Measurements from ENCODE around the gene APOBEC3B.
"Not testable (repeated sequence)": the region's sequence is repeated elsewhere in the genome, so short reads cannot be mapped to it uniquely, and the experiment has no call there.

The APOBEC3B gene

DNA sequence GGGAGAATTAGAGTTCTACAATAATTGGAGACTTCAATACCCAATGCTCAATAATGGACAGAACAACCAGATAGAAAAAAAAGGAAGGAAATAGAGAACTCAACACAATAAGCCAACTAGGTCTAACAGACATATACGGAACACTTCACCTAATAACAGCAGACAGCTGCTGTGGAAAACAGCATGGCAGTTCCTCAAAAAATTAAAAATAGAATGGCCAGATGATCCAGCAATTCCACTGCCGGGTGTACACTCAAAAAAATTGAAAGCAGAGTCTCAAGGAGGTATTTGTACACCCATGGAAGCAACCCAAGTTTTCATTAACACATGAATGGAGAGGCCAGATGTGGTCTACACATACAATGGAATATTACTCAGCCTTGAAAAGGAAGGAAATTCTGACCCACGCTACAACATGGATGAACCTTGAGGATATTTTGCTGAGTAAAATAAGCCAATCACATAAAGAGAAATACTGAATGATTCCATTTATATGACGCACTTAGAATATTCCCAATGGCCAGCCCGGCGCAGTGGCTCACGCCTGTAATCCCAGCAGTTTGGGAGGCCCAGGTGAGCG lies 26.2 kb downstream of the APOBEC3B start:
- DNase-seq = not testable (repeated sequence)

DNA sequence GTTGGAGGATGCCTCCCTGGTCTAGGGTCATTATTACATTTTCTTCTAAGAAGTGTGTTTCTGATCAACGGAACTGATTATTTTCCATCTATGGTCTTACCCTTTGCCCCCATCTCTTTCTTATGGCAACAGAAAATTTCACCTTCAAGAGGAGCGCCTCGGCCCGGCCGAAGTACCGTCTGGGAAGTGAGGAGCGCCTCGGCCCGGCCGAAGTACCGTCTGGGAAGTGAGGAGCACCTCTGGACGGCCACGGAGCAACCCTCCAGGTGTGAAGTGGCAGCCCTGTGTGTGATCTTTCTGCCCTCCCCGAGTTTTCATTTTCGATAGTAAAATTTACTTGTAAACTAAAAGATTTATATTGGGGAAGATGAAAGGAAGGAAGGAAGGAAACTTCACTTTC lies 28.8 kb downstream of the APOBEC3B start:
- no peak for DNase-seq

DNA sequence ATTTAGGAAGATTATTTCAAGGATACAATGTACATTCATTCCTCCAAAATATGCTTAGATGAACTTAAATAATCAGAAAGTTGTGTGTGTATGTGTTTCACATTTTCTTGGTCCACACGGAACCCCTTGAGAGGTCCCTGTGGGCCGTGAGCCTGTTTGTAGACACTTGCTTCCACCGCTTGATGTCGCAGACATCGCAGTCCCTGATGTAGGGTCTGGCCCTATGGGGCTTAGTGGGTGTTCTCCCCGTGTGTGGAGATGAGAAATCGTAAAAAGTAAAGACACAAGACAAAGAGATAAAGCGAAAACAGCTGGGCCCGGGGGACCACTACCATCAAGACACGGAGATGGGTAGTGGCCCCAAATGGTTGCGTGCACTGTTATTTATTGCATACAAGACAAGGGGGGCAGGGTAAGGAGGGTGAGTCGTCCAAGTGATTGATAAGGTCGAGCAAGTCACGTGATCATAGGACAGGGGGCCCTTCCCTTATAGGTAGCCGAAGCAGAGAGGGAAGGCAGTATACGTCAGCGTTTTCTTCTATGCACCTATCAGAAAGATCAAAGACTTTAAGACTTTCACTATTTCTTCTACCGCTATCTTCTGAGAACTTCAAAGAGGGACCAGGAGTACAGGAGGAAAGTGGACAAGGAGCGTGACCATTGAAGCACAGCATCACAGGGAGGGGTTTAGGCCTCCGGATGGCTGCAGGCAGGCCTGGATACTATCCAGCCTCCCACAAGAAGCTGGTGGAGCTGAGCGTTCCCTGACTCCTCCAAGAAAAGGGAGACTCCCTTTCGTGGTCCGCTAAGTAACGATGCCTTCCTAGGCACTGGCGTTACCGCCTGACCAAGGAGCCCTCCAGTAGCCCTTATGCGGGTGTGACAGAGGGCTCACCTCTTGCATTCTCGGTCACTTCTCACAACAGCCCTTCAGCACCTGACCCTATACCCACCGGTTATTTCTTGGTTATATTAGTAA lies 30.7 kb downstream of the APOBEC3B start:
- no peak for DNase-seq

DNA sequence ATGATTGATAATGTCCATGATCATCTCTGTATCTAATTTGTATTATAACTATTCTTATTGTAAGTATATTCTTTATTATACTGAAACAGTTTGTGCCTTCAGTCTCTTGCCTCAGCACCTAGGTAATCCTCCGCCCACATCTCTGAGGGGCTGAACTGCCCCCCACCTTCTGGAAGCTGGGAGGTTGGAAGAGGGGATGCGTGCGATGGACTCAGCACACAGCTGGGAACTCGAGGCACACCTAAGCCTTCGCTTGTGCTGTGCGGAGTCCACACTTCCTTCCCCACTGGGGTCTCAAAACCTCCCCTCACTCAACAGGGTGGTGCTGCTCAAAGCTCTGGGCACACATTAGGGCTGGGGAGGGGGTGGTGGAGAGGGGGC lies 31.4 kb downstream of the APOBEC3B start:
- DNase-seq = not testable (repeated sequence)

DNA sequence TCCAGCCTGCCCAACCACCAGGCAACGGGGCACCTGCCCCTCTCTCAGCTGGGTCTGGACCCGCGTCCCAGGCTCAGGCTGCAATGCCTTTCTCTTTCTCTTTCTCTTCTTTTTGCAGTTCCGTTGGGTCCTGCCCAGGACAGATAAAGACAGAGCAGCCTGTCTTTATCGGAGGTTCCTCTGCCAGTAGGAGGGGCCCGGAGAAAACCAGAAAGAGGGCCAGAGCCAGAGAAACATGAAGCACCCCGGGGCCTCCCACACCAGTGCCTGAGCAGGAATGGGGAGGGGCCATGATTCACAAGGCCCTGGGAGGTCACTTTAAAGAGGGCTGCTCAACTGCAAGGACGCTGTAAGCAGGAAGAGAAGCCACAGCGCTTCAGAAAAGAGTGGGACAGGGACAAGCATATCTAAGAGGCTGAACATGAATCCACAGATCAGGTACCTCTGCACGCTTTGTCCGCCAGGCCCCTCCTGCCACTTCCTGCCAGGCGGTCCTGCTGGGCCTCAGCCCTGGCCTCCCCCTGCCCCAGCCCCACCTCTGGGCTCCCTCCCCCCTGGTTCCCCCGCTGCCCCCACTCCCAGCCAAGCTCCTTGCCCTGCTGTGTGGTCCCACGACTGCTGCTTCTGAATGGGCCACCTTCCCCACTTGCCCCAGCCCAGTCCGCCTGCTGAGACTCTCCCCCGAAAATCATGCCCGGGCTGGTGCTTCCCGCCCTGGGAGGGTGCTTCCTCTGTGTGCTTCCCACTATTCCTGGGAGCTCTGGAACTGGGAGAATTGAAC lies 32.0 kb downstream of the APOBEC3B start, which contains the start of gene APOBEC3C:
TSS of gene APOBEC3C (plus strand) at position 316 of the 781 bp plus-strand sequence. CDS start at position 422, 106 bp downstream.
- peak; percentile 36 for DNase-seq

DNA sequence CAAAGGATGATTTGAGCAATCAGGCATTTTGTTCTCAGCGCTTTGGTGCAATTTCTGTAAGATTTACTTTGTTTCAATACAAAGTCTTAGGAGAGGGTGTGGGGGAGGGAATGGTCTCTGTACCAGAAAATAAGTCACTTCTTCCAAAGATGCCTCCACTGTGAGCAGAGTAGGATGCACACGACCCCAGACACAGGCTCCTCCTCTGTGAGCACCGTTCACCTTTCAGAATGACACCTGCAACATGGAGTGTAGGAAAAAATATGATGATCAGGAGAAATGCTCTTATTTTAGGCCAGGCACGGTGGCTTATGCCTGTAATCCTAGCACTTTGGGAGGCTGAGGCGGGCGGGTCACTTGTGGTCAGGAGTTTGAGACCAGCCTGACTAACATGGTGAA lies 32.6 kb downstream of the APOBEC3B start:
- DNase-seq = not testable (repeated sequence)

DNA sequence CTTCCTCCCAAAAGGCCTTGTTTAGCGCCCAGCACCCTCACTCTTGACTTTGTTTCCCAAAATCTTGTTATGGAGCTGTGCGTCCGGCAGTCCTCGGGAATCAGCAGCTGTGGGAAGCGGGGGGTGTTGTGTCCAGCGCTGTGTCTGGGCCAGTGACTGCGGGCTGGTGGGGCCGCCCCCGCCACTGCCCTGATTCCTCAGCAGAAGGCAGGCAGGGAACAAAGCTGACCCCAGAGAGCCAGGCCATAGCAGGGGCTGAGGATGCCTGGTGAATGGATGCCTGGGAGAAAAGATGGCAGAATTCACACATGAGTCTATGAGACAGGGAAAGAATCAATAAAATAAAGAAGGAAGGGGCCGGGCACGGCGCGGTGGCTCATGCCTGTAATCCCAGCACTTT lies 34.4 kb downstream of the APOBEC3B start:
- no peak for DNase-seq

DNA sequence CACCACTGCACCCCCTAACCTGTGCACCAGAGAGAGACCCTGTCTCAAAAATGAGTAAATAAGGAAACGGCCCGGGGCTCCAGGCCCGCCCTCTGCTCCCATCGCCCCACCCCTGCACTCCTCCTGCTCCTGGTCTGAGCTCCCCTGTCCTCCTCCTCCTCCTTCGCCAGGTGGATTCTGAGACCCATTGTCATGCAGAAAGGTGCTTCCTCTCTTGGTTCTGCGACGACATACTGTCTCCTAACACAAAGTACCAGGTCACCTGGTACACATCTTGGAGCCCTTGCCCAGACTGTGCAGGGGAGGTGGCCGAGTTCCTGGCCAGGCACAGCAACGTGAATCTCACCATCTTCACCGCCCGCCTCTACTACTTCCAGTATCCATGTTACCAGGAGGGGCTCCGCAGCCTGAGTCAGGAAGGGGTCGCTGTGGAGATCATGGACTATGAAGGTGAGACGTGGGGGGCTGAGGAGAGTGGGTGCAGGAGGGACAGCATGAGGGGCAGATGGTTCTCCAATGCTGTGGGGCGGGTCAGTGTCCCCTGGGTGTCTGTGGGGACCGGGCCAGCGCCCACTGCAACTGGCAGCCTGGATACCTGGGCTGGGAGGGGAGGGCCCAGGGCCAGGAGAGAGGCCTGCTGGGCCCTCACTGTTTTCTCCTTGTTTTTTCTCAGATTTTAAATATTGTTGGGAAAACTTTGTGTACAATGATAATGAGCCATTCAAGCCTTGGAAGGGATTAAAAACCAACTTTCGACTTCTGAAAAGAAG lies 35.6 kb downstream of the APOBEC3B start:
- DNase-seq = no peak

DNA sequence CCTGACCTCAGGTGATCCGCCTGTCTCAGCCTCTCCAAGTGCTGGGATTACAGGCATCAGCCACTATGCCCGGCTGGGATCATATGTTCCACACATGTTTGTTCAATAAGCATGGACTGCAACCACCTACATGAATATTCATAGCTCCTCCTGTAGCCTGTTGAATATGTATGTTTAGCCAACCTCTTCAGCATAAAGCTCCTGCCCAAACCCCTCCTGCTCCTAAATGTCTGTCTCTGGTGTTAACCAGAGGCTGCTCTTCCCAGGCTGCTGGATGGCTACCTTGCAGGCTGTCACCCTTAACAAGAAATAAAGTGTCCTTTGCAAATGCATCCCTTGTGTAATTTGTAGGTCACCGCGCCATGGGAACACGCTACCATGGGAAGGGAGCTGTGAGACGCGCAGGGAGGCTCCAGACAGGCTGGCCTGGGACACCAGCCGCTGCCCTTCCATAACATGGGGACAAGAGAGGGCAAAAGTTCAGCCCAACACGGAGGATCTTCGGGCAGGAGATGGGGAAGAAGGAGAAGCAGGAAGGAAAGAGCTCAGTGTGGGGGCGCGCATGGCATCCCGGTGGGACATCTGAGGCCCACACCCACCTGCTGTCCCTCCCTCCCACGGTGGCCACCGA lies 38.0 kb downstream of the APOBEC3B start:
- not testable (repeated sequence) for DNase-seq

DNA sequence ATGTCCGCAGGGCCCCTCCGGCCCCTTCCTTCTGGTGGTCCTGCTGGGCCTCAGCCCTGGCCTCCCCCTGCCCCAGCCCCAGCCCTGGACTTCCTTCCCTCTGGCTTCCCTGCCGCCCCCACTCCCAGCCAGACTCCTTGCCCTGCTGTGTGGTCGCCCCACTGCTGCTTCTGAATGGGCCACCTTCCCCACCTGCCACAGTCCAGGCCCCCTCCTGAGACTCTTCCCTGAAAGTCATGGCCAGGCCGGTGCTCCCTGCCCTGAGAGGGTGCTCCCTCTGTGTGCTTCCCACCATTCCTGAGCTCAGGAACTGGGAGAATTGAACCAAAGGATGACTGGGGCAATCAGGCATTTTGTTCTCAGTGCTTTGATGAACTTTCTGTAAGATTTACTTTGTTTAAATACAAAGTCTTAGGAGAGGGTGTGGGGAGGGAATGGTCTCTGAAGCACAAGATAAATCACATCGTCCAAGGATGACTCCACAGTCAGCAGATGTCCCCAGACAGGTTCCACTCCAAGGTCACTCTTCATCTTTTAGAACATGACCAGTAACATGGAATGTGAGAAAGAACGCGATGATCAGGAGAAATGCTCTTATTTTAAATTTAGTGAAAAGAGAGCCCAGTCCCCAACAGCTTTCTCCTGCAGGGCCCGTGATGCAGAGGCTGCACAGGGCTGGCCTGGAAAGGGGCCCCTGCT lies 39.6 kb downstream of the APOBEC3B start:
- DNase-seq = no peak

DNA sequence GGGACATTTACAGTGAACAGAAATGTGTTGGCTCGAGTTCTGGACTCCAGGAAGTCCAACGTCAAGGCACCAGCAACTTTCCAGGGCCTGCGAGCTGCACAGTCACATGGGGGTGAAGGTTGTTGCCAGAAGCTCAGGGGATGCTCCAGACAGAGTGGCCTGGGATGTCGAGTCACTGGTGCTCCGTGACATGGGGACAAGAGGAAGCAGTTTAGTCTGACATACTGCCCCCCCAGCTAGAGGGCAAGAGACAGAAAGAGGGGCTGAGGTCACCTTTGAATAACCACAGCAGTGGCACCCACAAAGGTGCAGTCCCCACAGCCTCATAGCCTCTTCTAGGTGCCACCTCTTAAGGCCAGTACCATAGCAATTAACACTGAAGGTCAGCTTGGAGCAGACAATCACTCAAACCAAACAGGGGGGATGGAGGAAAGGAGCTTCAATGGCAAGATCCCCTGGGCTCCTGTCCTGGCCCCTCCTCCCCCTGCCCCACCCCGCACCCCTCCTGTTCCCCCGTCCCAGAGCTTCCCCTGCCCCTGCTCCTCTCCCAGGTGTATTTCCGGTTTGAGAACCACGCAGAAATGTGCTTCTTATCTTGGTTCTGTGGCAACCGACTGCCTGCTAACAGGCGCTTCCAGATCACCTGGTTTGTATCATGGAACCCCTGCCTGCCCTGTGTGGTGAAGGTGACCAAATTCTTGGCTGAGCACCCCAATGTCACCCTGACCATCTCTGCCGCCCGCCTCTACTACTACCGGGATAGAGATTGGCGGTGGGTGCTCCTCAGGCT lies 42.6 kb downstream of the APOBEC3B start:
- no peak for DNase-seq

DNA sequence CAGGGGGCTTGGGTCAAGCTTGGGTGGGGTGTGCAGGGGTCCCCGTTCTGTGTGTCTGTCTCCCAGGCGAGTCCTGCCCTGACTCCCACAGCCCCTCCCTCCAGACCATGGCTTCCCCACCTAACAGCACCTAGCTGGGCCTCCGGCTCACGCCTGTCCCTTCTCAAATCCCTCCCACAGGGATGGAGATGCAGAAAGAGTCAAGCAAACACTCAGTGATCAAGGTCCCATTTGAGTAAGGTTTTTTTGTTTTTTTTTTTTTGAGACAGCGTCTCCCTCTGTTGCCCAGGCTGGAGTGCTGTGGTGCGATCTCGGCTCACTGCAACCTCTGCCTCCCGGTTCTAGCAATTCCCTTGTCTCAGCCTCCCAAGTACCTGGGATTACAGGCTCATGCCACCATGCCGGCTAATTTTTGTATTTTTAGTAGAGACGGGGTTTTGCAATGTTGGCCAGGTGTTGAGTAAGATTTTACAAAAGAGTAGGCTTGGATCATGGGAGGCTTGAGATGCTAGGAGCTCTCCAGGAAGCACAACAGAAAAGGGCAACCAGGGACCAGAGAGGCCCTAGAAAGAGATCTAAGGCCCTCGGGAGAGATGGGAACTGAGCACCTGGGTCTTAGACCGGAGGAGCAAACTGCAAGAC lies 44.5 kb downstream of the APOBEC3B start:
- DNase-seq = no peak

DNA sequence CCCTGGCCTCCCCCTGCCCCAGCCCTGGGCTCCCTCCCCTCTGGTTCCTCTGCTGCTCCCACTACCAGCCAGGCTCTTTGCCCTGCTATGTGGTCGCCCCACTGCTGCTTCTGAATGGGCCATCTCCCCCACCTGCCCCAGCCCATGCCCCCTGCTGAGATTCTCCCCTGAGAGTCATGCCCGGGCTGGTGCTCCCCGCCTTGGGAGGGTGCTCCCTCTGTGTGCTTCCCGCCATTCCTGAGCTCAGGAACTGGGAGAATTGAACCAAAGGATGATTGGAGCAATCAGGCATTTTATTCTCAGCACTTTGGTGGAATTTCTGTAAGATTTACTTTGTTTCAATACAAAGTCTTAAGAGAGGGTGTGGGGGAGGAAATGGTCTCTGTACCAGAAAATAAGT lies 45.6 kb downstream of the APOBEC3B start:
- no peak for DNase-seq

DNA sequence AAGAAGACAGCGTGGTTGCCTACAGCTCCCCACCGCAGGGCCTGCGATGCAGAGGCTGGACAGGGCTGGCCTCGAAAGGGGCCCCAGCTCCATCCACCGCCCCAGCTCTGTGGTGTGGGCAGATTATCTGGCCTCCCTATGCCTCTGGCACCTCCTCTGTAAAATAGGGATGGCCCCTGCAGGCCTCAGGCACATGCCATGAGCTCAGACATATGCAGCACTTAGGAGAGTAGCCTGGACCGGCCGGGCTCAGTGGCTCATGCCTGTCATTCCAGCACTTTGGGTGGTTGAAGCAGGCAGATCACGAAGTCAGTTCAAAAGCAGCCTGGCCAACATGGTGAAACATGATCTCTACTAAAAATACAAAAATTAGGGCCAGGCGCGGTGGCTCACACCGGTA lies 46.1 kb downstream of the APOBEC3B start:
- no peak for DNase-seq

DNA sequence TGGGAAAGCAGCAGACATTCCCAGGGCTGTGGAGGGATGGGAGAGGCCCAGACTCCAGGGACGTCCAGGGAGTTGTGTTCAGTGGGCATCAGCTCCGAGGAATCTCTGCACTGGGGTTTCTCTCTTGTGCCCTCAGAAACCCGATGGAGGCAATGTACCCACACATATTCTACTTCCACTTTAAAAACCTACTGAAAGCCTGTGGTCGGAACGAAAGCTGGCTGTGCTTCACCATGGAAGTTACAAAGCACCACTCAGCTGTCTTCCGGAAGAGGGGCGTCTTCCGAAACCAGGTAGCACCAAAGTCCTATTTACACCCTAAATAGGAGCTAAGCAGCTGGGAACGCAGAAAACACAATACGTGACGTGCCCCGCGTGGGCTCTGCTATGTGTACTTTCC lies 47.1 kb downstream of the APOBEC3B start:
- DNase-seq = no peak

DNA sequence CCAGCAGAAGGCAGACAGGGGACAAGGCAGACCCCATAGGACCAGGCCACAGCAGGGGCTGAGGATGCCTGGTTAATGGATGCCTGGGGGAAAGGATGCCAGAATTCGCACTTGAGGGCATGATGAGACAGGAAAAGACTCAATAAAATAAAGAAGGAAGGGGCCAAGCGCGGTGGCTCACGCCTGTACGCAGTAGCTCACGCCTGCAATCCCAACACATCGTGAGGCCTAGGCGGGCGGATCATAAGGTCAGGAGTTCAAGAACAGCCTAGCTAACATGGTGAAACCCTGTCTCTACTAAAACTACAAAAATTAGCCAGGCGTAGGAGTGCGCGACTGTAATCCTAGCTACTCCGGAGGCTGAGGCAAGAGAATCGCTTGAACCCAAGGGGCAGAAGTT lies 48.6 kb downstream of the APOBEC3B start:
- DNase-seq = no peak

DNA sequence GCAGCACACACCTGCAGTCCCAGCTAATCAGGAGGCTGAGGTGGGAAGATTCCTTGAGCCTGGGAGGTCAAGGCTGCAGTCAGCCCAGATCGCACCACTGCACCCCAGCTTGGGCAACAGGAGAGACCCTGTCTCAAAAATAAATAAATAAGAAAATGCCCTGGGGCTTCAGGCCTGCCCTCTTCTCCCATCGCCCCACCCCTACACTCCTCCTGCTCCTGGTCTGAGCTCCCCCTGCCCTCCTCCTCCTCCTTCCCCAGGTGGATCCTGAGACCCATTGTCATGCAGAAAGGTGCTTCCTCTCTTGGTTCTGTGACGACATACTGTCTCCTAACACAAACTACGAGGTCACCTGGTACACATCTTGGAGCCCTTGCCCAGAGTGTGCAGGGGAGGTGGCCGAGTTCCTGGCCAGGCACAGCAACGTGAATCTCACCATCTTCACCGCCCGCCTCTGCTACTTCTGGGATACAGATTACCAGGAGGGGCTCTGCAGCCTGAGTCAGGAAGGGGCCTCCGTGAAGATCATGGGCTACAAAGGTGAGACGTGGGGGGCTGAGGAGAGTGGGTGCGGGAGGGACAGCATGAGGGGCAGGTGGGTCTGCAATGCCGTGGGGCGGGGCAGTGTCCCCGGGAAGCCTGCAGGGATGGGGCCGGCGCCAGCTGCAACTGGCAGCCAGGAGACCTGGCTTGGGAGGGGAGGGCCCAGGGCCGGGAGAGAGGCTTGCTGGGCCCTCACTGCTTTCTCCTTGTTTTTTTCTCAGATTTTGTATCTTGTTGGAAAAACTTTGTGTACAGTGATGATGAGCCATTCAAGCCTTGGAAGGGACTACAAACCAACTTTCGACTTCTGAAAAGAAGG lies 49.5 kb downstream of the APOBEC3B start:
- not testable (repeated sequence) for DNase-seq

DNA sequence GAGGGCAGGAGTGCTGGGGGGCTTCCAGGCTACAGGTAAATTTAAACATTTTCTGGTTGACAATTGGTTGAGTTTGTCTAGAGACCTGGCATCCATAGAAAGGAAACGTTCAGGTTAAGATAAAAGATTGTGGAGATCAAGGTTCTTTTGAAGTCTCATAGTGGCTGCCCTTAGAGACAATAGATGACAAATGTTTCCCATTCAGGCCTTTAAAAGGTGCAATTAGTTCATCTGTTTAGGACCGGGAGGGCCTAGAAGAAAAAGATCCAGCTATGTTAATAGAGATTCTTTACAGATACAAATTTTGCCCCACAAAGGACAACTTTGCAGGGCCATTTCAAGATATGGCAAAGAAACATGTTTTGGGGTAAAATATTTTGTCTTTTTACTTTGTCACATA lies 54.9 kb downstream of the APOBEC3B start:
- DNase-seq = not testable (repeated sequence)

Measured in NCI-H69 (cell line).